K562 (cell line): ENCODE measurements around the gene LINS1. TPM values are rescaled to one million over a fixed set of nuclear protein-coding genes. Genes with fewer than 3 reads are reported as not detected.

Source experiments
- ATAC-seq: fragments of 200-7000 bp; cut with Tn5 transposase; 3 replicates; pipeline ENCODE4 v1.9.1; 2020; ENCODE audit warnings: moderate library complexity
- BruUV-seq: library from RNA; stranded (reverse); fragments of 400-500 nt; replicated peaks from 2 replicates; lab custom pipeline; 2021; lab: Mats Ljungman, UMichigan
- CTCF ChIA-PET: fragments of 300-600 bp; formaldehyde crosslinking; extraction: SDS; loops from one replicate; lab custom pipeline; 2021; ENCODE audit warnings: low intra/inter-chr PET ratio; lab: Yijun Ruan, JAX
- POLR2A ChIA-PET: fragments of 300-600, 350-650 bp; sonication (Branson Sonifier 250); formaldehyde crosslinking; extraction: SDS; loops from one replicate; lab custom pipeline; 2021; ENCODE audit warnings: antibody characterized with exemption, inconsistent platforms; lab: Yijun Ruan, JAX
- DNase-seq, 4 experiments: peaks; one replicate each; pipeline versions ENCODE4 v3.0.0 to v3.0.0-alpha.2; 2011 to 2018; ENCODE audit warnings: low spot score in 3 of 4, mixed read lengths in 3 of 4; ENCODE audit errors: extremely low read depth in 1 of 4
- FAIRE-seq: peaks from 2 replicates; lab custom pipeline; 2011; peaks lifted over from hg19 to GRCh38; lab: Jason Lieb, UNC
- H2AFZ ChIP-seq: 2 replicates; pipeline ENCODE4 v1.6.0; 2011; ENCODE audit warnings: low read depth, low read length, control low read depth, inconsistent platforms
- H3K27ac ChIP-seq: fragments of 200-600 bp; 3 replicates; pipeline ENCODE4 v1.8.0; 2011; ENCODE audit warnings: low read depth, mild to moderate bottlenecking, control low read depth, inconsistent platforms, low read length, moderate library complexity, mixed read lengths; ENCODE audit errors: extremely low read depth
- H3K27me3 ChIP-seq, 2 experiments: fragments of 300-600 bp in 1 of 2; 2 replicates in 1 of 2; 3 replicates in 1 of 2; pipeline versions ENCODE4 v1.6.0 to v1.8.0; 2011; ENCODE audit warnings: inconsistent platforms in 2 of 2, low read length in 2 of 2, mild to moderate bottlenecking in 1 of 2, mixed read lengths in 1 of 2, moderate library complexity in 1 of 2; ENCODE audit not compliant: control insufficient read depth in 2 of 2, insufficient read depth in 2 of 2
- H3K36me3 ChIP-seq: fragments of 300-600 bp; 3 replicates; pipeline ENCODE4 v1.8.0; 2011; ENCODE audit warnings: mild to moderate bottlenecking, low read length, inconsistent platforms; ENCODE audit not compliant: control insufficient read depth, insufficient read depth
- H3K4me1 ChIP-seq, 2 experiments: fragments of 200-600 bp in 1 of 2; replicated peaks in 1 of 2; 2 replicates in 1 of 2; 3 replicates in 1 of 2; pipeline versions ENCODE4 v1.5.1 to v1.8.0; 2011; ENCODE audit warnings: inconsistent platforms in 2 of 2, low read length in 2 of 2, mild to moderate bottlenecking in 1 of 2, mixed read lengths in 1 of 2, moderate library complexity in 1 of 2; ENCODE audit not compliant: control insufficient read depth in 2 of 2, insufficient read depth in 2 of 2
- H3K4me2 ChIP-seq: 2 replicates; pipeline ENCODE4 v1.6.1; 2011; ENCODE audit warnings: low read length, control low read depth, inconsistent platforms, mixed read lengths; ENCODE audit not compliant: insufficient read depth
- H3K4me3 ChIP-seq: fragments of 200-600 bp; sonication (generic), shearing (Covaris generic); 2 replicates; pipeline ENCODE4 v1.5.1; 2016; ENCODE audit warnings: control low read depth, inconsistent platforms
- H3K79me2 ChIP-seq: fragments of 200-600 bp; 3 replicates; pipeline ENCODE4 v1.8.0; 2011; ENCODE audit warnings: low read length, inconsistent platforms; ENCODE audit not compliant: control insufficient read depth, insufficient read depth
- H3K9ac ChIP-seq, 2 experiments: 2 replicates each; pipeline versions ENCODE4 v1.6.0 to v1.6.1; 2011; ENCODE audit warnings: low read depth in 2 of 2, low read length in 2 of 2, control low read depth in 1 of 2, inconsistent platforms in 1 of 2, mild to moderate bottlenecking in 1 of 2, mixed read lengths in 1 of 2; ENCODE audit not compliant: insufficient read depth in 1 of 2
- H3K9me1 ChIP-seq: one replicate; pipeline ENCODE4 v1.6.0; 2011; ENCODE audit warnings: inconsistent platforms, mild to moderate bottlenecking, low read length, moderate library complexity; ENCODE audit not compliant: control insufficient read depth, insufficient read depth
- H3K9me3 ChIP-seq: replicated peaks from 2 replicates; pipeline ENCODE4 v1.5.1; 2011; ENCODE audit warnings: low read depth, low read length, inconsistent platforms; ENCODE audit not compliant: control insufficient read depth, insufficient read depth
- H4K20me1 ChIP-seq: replicated peaks from 2 replicates; pipeline ENCODE4 v1.6.1; 2011; ENCODE audit warnings: low read length, inconsistent platforms, mixed read lengths; ENCODE audit not compliant: control insufficient read depth, insufficient read depth
- CBX1 ChIP-seq: sonication (generic); IDR thresholded peaks from 2 replicates; pipeline ENCODE4 v1.6.1; 2016; ENCODE audit warnings: antibody characterized with exemption, low read depth, mild to moderate bottlenecking
- CHD4 ChIP-seq: fragments of 200-600 bp; sonication (generic); IDR thresholded peaks from 3 replicates; pipeline ENCODE4 v1.6.1; 2012; ENCODE audit warnings: low read depth, mild to moderate bottlenecking, mixed read lengths, low read length, inconsistent platforms; ENCODE audit not compliant: insufficient read depth, insufficient replicate concordance, poor library complexity, severe bottlenecking
- FUS ChIP-seq: fragments of 200-400 bp; formaldehyde crosslinking; optimal IDR thresholded peaks from 2 replicates; pipeline ENCODE3; 2017; ENCODE audit warnings: low read depth, low read length
- HNRNPL ChIP-seq: fragments of 200-400 bp; formaldehyde crosslinking; IDR thresholded peaks from 2 replicates; pipeline ENCODE4 v1.6.1; 2017; ENCODE audit warnings: low read depth, mild to moderate bottlenecking, low read length
- PHF20 ChIP-seq: fragments of 450-650 bp; IDR thresholded peaks from 2 replicates; pipeline ENCODE4 v1.6.1; 2018; ENCODE audit not compliant: partially characterized antibody
- RFX1 ChIP-seq: fragments of 450-650 bp; IDR thresholded peaks from 2 replicates; pipeline ENCODE4 v1.6.1; 2016; ENCODE audit warnings: mild to moderate bottlenecking, moderate library complexity
- ZNF232 ChIP-seq: sonication (generic); formaldehyde crosslinking; IDR thresholded peaks from 2 replicates; pipeline ENCODE4 v1.8.0; 2022; ENCODE audit warnings: mild to moderate bottlenecking, missing genetic modification reagents
- ZNF311 ChIP-seq: fragments of 250-450 bp; sonication (Bioruptor Pico); IDR thresholded peaks from 2 replicates; pipeline ENCODE4 v1.4.0; 2020; ENCODE audit warnings: mild to moderate bottlenecking, moderate library complexity
- ZNF354B ChIP-seq: fragments of 250-450 bp; sonication (Bioruptor Pico); IDR thresholded peaks from 2 replicates; pipeline ENCODE4 v1.4.0; 2020
- WGBS: fragments of 100-300 bp; shearing (Covaris generic); methylation state at CpG from one replicate; pipeline ENCODE4 v1.1.6; 2016; ENCODE audit warnings: low coverage, mixed read lengths; ENCODE audit not compliant: insufficient coverage; ENCODE audit errors: missing lambda C conversion rate; 5-methylcytosine and 5-hydroxymethylcytosine counted together
- in situ Hi-C: fragments of 300-500 bp; cut with MboI; formaldehyde crosslinking; loops from 4 replicates; pipeline ENCODE4 v1.15.0; 2018; ENCODE audit warnings: inconsistent platforms, mixed read lengths
- intact Hi-C: fragments of 100-400 bp; cut with micrococcal nuclease; formaldehyde crosslinking; loops from 2 replicates; pipeline ENCODE4 v1.14.2; 2022
- polyA plus RNA-seq, 8 experiments: library from polyadenylated mRNA; depleted of rRNA in 4 of 8; stranded (reverse) in 5 of 8; unstranded in 3 of 8; fragments of >200 nt; fragmentation: Nextera tagmentation in 2 of 8; fragmentation: Illumina TruSeq in 1 of 8; extraction: Ambion mirVana in 2 of 8; extraction: Trizol in 1 of 8; gene quantifications; 2 replicates each; pipeline versions ENCODE4 v1.2.1 to v1.2.3, GENCODE V29; 2011 to 2014; ENCODE audit warnings: inconsistent platforms in 1 of 8, missing spikeins in 1 of 8
- total RNA-seq, 7 experiments: library from RNA; depleted of rRNA in 6 of 7; stranded (reverse); fragments of >200 nt in 6 of 7; fragmentation: Illumina TruSeq in 2 of 7; extraction: Trizol in 2 of 7; gene quantifications; 2 replicates each; pipeline versions ENCODE4 v1.2.1 to v1.2.3, GENCODE V29; 2011 to 2021; ENCODE audit warnings: low replicate concordance in 1 of 7

The LINS1 gene
- total and polyA plus RNA-seq, 9 of the 15 experiments (the other 6 are each of a cell fraction or from before 2014, with no cell fraction given) = 15.4 to 31.4 (median 24.6) TPM

GRCh38 chr15:100547961-100548360, 54.0 kb downstream of the LINS1 start:
- no peaks in the 10 kb centered on the region for H4K20me1 ChIP-seq
- ChIA-PET POLR2A (no interaction called here), CTCF (no interaction called here)
- no peak overlapping the region for H3K9ac ChIP-seq
- peaks cover 0 to 3% of the 10 kb centered on the region in 2 experiments; a peak in 1 of 5 replicates for H3K4me1 ChIP-seq
- in situ Hi-C loops = no loop called here
- no peak overlapping the region for H3K4me2 ChIP-seq
- no peak for FAIRE-seq
- no peak for ATAC-seq
- WGBS = 11% methylated on average over 5 of the region's 5 CpGs
- no peak overlapping the region for H3K27ac ChIP-seq
- no peak overlapping the region for H3K4me3 ChIP-seq
- peaks cover 4% of the 10 kb centered on the region; the same call in 1 of the 3 replicates for H3K36me3 ChIP-seq
- H2AFZ ChIP-seq = no peak overlapping the region
- H3K9me1 ChIP-seq = no peaks in the 10 kb centered on the region
- no peak for DNase-seq
- no peaks in the 10 kb centered on the region for H3K9me3 ChIP-seq
- intact Hi-C loops = no loop called here
- H3K79me2 ChIP-seq = no peaks in the 10 kb centered on the region
- BruUV-seq = no TSS peak
- TF ChIP-seq RFX1 (no peak), PHF20 (no peak), HNRNPL (no peak), CBX1 (no peak), ZNF232 (CRISPR knock-in tag) (no peak), ZNF354B (CRISPR knock-in tag) (no peak), FUS (no peak)
- no peaks in the 10 kb centered on the region; a peak in 1 of 5 replicates for H3K27me3 ChIP-seq

- Histone ChIP-seq H3K9me1 (no peaks in the 10 kb centered on the region), H3K9me3 (no peaks in the 10 kb centered on the region), H3K27me3 (no peaks in the 10 kb centered on the region; a peak in 1 of 5 replicates), H3K79me2 (no peaks in the 10 kb centered on the region), H3K36me3 (no peaks in the 10 kb centered on the region), H3K4me1 (peaks cover 0 to 3% of the 10 kb centered on the region in 2 experiments; a peak in 1 of 5 replicates), H4K20me1 (no peaks in the 10 kb centered on the region), H3K27ac (no peak overlapping the region), H3K9ac (no peak overlapping the region), H2AFZ (no peak overlapping the region), H3K4me3 (no peak overlapping the region), H3K4me2 (no peak overlapping the region)
- 35% methylated on average over 5 of the region's 6 CpGs for WGBS
- ATAC-seq (no peak), DNase-seq (no peak), FAIRE-seq (no peak)
- BruUV-seq = no TSS peak
- TF ChIP-seq ZNF311 (CRISPR knock-in tag) = no peak
- TF ChIP-seq CHD4 = no peak
- in situ Hi-C loops = no loop called here
- POLR2A ChIA-PET = no interaction called here
- CTCF ChIA-PET = no interaction called here
- intact Hi-C loops = no loop called here
Observed at GRCh38 chr15:100544946-100545345, 57.0 kb downstream of the LINS1 start.
